IMR-90 (cell line): ENCODE data around the gene BCAS3. TPM values are rescaled to one million over a fixed set of nuclear protein-coding genes. Genes with fewer than 3 reads are reported as not detected.
A peak's percentile ranks its signal among the peaks of the same experiment; 100 is the strongest.

Source experiments
- ATAC-seq: fragments of 200-7000 bp; cut with Tn5 transposase; 2 replicates; pipeline ENCODE4 v1.9.1; 2020; ENCODE audit warnings: low read depth, mild to moderate bottlenecking, moderate library complexity
- BruUV-seq: library from RNA; stranded (reverse); fragments of 400-500 nt; replicated peaks from 2 replicates; lab custom pipeline; 2021; lab: Mats Ljungman, UMichigan
- CTCF ChIA-PET: fragments of 300-600 bp; formaldehyde crosslinking; extraction: SDS; loops from one replicate; lab custom pipeline; 2021; ENCODE audit warnings: antibody characterized with exemption; lab: Yijun Ruan, JAX
- POLR2A ChIA-PET: fragments of 300-600 bp; sonication (Branson Sonifier 250); formaldehyde crosslinking; loops from one replicate; lab custom pipeline; 2022; ENCODE audit warnings: antibody characterized with exemption; ENCODE audit not compliant: unreplicated experiment; lab: Charles Lee
- DNase-seq: peaks from one replicate; pipeline ENCODE4 v3.0.0; 2013
- H2AFZ ChIP-seq: replicated peaks from 2 replicates; pipeline ENCODE3; 2013; ENCODE audit warnings: low read length, mild to moderate bottlenecking; ENCODE audit not compliant: poor library complexity
- H2AK5ac ChIP-seq: 2 replicates; pipeline ENCODE4 v1.6.1; 2013; ENCODE audit warnings: low read depth, low read length, inconsistent platforms
- H2AK9ac ChIP-seq: replicated peaks from 2 replicates; pipeline ENCODE3; 2013; ENCODE audit warnings: mild to moderate bottlenecking, low read depth, low read length, moderate library complexity; ENCODE audit not compliant: poor library complexity
- H2BK120ac ChIP-seq: 2 replicates; pipeline ENCODE4 v1.6.1; 2013; ENCODE audit warnings: low read depth, low read length, inconsistent platforms
- H2BK15ac ChIP-seq: 3 replicates; pipeline ENCODE4 v1.6.1; 2013; ENCODE audit warnings: low read depth, low read length, inconsistent platforms
- H2BK20ac ChIP-seq: 2 replicates; pipeline ENCODE4 v1.6.1; 2013; ENCODE audit warnings: low read depth, mild to moderate bottlenecking, inconsistent platforms, low read length, moderate library complexity
- H2BK5ac ChIP-seq: 2 replicates; pipeline ENCODE4 v1.6.1; 2013; ENCODE audit warnings: mild to moderate bottlenecking, low read depth, low read length, inconsistent platforms; ENCODE audit not compliant: poor library complexity, severe bottlenecking
- H3K14ac ChIP-seq: replicated peaks from 2 replicates; pipeline ENCODE4 v1.6.1; 2013; ENCODE audit warnings: low read depth, low read length, inconsistent platforms
- H3K18ac ChIP-seq: 2 replicates; pipeline ENCODE4 v1.6.1; 2013; ENCODE audit warnings: low read depth, low read length, control low read depth
- H3K23ac ChIP-seq: 2 replicates; pipeline ENCODE4 v1.6.1; 2013; ENCODE audit warnings: low read depth, low read length, inconsistent platforms
- H3K27ac ChIP-seq: 2 replicates; pipeline ENCODE4 v1.5.1; 2013; ENCODE audit warnings: mild to moderate bottlenecking, control low read depth, low read length; ENCODE audit not compliant: insufficient read depth
- H3K27me3 ChIP-seq: 2 replicates; pipeline ENCODE4 v1.6.1; 2013; ENCODE audit warnings: low read length; ENCODE audit not compliant: control insufficient read depth, insufficient read depth
- H3K36me3 ChIP-seq: 2 replicates; pipeline ENCODE4 v1.6.1; 2013; ENCODE audit warnings: low read length, mixed read lengths; ENCODE audit not compliant: control insufficient read depth, insufficient read depth
- H3K4ac ChIP-seq: 2 replicates; pipeline ENCODE4 v1.6.1; 2013; ENCODE audit warnings: low read depth, low read length, inconsistent platforms
- H3K4me1 ChIP-seq: 2 replicates; pipeline ENCODE4 v1.6.1; 2013; ENCODE audit warnings: low read length, mixed read lengths; ENCODE audit not compliant: control insufficient read depth, insufficient read depth
- H3K4me2 ChIP-seq: 2 replicates; pipeline ENCODE4 v1.6.1; 2013; ENCODE audit warnings: low read depth, mild to moderate bottlenecking, control low read depth, low read length, moderate library complexity
- H3K4me3 ChIP-seq: 2 replicates; pipeline ENCODE4 v1.5.1; 2013; ENCODE audit warnings: low read depth, mild to moderate bottlenecking, control low read depth, low read length, moderate library complexity; ENCODE audit not compliant: insufficient read depth
- H3K56ac ChIP-seq: 2 replicates; pipeline ENCODE4 v1.6.1; 2013; ENCODE audit warnings: low read length, inconsistent platforms; ENCODE audit not compliant: insufficient read depth; ENCODE audit errors: extremely low read depth
- H3K79me1 ChIP-seq, 2 experiments: 2 replicates each; pipeline ENCODE4 v1.6.1; 2013; ENCODE audit warnings: low read length in 2 of 2, inconsistent platforms in 1 of 2, low read depth in 1 of 2
- H3K9ac ChIP-seq: 2 replicates; pipeline ENCODE4 v1.6.1; 2013; ENCODE audit warnings: low read depth, low read length, control low read depth
- H3K9me1 ChIP-seq: 2 replicates; pipeline ENCODE4 v1.6.1; 2013; ENCODE audit warnings: low read length, inconsistent platforms; ENCODE audit not compliant: insufficient read depth
- H3K9me3 ChIP-seq: 2 replicates; pipeline ENCODE4 v1.6.1; 2013; ENCODE audit warnings: low read length; ENCODE audit not compliant: control insufficient read depth, insufficient read depth
- H4K20me1 ChIP-seq: 2 replicates; pipeline ENCODE4 v1.6.1; 2013; ENCODE audit warnings: low read length, inconsistent platforms; ENCODE audit not compliant: insufficient read depth
- H4K5ac ChIP-seq: 2 replicates; pipeline ENCODE4 v1.6.1; 2013; ENCODE audit warnings: mild to moderate bottlenecking, low read depth, low read length, control low read depth
- H4K8ac ChIP-seq, 2 experiments: 2 replicates each; pipeline ENCODE4 v1.6.1; 2013; ENCODE audit warnings: low read depth in 2 of 2, low read length in 2 of 2, control low read depth in 1 of 2, inconsistent platforms in 1 of 2
- H4K91ac ChIP-seq: 2 replicates; pipeline ENCODE4 v1.6.1; 2013; ENCODE audit warnings: low read depth, low read length, inconsistent platforms; ENCODE audit not compliant: insufficient read depth
- BHLHE40 ChIP-seq: fragments of 150-350 bp; IDR thresholded peaks from 2 replicates; pipeline ENCODE4 v1.6.1; 2016; ENCODE audit warnings: mild to moderate bottlenecking, low read depth, low read length
- CHD1 ChIP-seq: IDR thresholded peaks from 2 replicates; pipeline ENCODE4 v1.6.1; 2012; ENCODE audit warnings: low read depth, low read length, improper control_type of control experiment
- MAFK ChIP-seq: IDR thresholded peaks from 2 replicates; pipeline ENCODE4 v1.6.1; 2012; ENCODE audit warnings: low read depth, low read length, improper control_type of control experiment
- MAZ ChIP-seq: IDR thresholded peaks from 2 replicates; pipeline ENCODE4 v1.6.1; 2012; ENCODE audit warnings: low read depth, mild to moderate bottlenecking, low read length, improper control_type of control experiment, moderate library complexity, borderline replicate concordance
- RAD21 ChIP-seq: IDR thresholded peaks from 2 replicates; pipeline ENCODE4 v1.6.1; 2012; ENCODE audit warnings: low read length, improper control_type of control experiment
- RCOR1 ChIP-seq: IDR thresholded peaks from 2 replicates; pipeline ENCODE4 v1.6.1; 2012; ENCODE audit warnings: mild to moderate bottlenecking, low read length, improper control_type of control experiment; ENCODE audit not compliant: insufficient replicate concordance
- SMC3 ChIP-seq: fragments of 150-350 bp; IDR thresholded peaks from 2 replicates; pipeline ENCODE4 v1.6.1; 2016; ENCODE audit warnings: low read depth, mild to moderate bottlenecking, antibody characterized with exemption, low read length, moderate library complexity
- WGBS, 2 experiments: methylation state at CpG; one replicate each; pipeline versions ENCODE4 v1.1.5 to v1.1.7; 2013; ENCODE audit warnings: missing lambda C conversion rate in 2 of 2; ENCODE audit not compliant: insufficient read length in 1 of 2; ENCODE audit errors: extremely low coverage in 2 of 2; 5-methylcytosine and 5-hydroxymethylcytosine counted together
- dilution Hi-C: fragments of 300-500 bp; cut with HindIII; formaldehyde crosslinking; loops from one replicate; pipeline ENCODE4 v1.14.3; 2018; ENCODE audit warnings: low sequenced_read_pairs; ENCODE audit not compliant: unreplicated experiment
- in situ Hi-C: fragments of 300-500 bp; cut with MboI; formaldehyde crosslinking; loops from 3 replicates; pipeline ENCODE4 v1.14.3; 2019; ENCODE audit warnings: low sequenced_read_pairs, inconsistent platforms, mixed read lengths
- intact Hi-C: fragments of 100-400 bp; cut with micrococcal nuclease; formaldehyde crosslinking; loops from 2 replicates; pipeline ENCODE4 v1.10.0; 2022
- polyA plus RNA-seq, 3 experiments: library from polyadenylated mRNA; depleted of rRNA; stranded (reverse); fragments of >200 nt; gene quantifications; 2 replicates each; pipeline ENCODE4 v1.2.3, GENCODE V29; 2012; ENCODE audit warnings: low replicate concordance in 1 of 3
- total RNA-seq: library from RNA; depleted of rRNA; stranded (reverse); fragments of >200 nt; gene quantifications from 2 replicates; pipeline ENCODE4 v1.2.3, GENCODE V29; 2012
- TF ChIP-seq, protein P1 (sequence below): fragments of 150-350 bp; IDR thresholded peaks from 2 replicates; pipeline ENCODE4 v1.6.1; 2017; ENCODE audit warnings: mild to moderate bottlenecking, antibody characterized with exemption, low read length, low read depth
- TF ChIP-seq, protein P2 (sequence below): conservative IDR thresholded peaks from 2 replicates; pipeline ENCODE4 v1.5.1; 2012; ENCODE audit warnings: mild to moderate bottlenecking, low read depth, low read length, improper control_type of control experiment
- TF ChIP-seq, protein P3 (sequence below): fragments of 150-350 bp; IDR thresholded peaks from 2 replicates; pipeline ENCODE4 v1.6.1; 2016; ENCODE audit warnings: low read depth, mild to moderate bottlenecking, low read length, moderate library complexity, borderline replicate concordance

Gene BCAS3
- total and polyA plus RNA-seq, 2 of the 4 experiments (the other 2 are of a cell fraction), result 6.3 to 27.1 TPM

DNA sequence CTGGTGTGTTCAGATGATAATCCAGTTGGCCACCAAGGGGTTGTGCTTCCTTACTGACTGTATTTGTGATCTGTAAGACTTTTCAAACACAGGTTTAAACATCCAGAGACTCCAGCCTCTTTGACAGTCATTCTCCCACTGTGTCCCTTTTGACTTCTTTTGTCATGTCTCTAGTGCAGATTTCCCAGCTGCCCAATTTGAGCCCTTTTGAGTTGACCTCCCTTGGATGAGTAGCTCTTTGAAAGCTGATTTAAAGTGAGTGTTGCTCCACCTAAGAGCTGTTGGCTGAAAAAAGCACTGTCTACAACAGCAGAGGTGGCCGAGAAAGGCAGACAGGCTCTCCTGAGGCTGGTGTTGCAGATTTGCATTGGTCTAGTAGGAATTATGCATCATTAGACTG is 533.6 kb downstream of the BCAS3 start:
- peaks cover 3 to 4% of the 10 kb centered on the region in 2 experiments; a peak in 1 of 4 replicates for H3K79me1 ChIP-seq
- no peaks in the 10 kb centered on the region for H4K20me1 ChIP-seq
- H2AFZ ChIP-seq, result no peak overlapping the region
- peak overlapping the region; percentile 3; the same call in 1 of the 2 replicates for H3K18ac ChIP-seq
- ATAC-seq (no peak), DNase-seq (no peak)
- no peak overlapping the region for H2AK9ac ChIP-seq
- no peak overlapping the region for H3K56ac ChIP-seq
- no peak overlapping the region; a peak in 1 of 4 replicates for H4K8ac ChIP-seq
- no TSS peak for BruUV-seq
- H3K9me1 ChIP-seq, result no peaks in the 10 kb centered on the region
- no peak overlapping the region for H3K27ac ChIP-seq
- no peak overlapping the region for H3K4me3 ChIP-seq
- peak overlapping the region; percentile 21; the same call in 1 of the 2 replicates for H4K91ac ChIP-seq
- no peaks in the 10 kb centered on the region for H3K36me3 ChIP-seq
- H2BK5ac ChIP-seq, result no peak overlapping the region
- peaks cover 8% of the 10 kb centered on the region for H3K4me1 ChIP-seq
- no peak for TF ChIP-seq CHD1
- TF ChIP-seq, protein P1, sequence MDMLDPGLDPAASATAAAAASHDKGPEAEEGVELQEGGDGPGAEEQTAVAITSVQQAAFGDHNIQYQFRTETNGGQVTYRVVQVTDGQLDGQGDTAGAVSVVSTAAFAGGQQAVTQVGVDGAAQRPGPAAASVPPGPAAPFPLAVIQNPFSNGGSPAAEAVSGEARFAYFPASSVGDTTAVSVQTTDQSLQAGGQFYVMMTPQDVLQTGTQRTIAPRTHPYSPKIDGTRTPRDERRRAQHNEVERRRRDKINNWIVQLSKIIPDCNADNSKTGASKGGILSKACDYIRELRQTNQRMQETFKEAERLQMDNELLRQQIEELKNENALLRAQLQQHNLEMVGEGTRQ, result no peak
- no peak for TF ChIP-seq RCOR1
- TF ChIP-seq, protein P2, sequence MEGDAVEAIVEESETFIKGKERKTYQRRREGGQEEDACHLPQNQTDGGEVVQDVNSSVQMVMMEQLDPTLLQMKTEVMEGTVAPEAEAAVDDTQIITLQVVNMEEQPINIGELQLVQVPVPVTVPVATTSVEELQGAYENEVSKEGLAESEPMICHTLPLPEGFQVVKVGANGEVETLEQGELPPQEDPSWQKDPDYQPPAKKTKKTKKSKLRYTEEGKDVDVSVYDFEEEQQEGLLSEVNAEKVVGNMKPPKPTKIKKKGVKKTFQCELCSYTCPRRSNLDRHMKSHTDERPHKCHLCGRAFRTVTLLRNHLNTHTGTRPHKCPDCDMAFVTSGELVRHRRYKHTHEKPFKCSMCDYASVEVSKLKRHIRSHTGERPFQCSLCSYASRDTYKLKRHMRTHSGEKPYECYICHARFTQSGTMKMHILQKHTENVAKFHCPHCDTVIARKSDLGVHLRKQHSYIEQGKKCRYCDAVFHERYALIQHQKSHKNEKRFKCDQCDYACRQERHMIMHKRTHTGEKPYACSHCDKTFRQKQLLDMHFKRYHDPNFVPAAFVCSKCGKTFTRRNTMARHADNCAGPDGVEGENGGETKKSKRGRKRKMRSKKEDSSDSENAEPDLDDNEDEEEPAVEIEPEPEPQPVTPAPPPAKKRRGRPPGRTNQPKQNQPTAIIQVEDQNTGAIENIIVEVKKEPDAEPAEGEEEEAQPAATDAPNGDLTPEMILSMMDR, result no peak
- TF ChIP-seq SMC3, result no peak
- TF ChIP-seq RAD21, result no peak
- no peak for TF ChIP-seq MAFK
- TF ChIP-seq BHLHE40, result no peak
- TF ChIP-seq, protein P3, sequence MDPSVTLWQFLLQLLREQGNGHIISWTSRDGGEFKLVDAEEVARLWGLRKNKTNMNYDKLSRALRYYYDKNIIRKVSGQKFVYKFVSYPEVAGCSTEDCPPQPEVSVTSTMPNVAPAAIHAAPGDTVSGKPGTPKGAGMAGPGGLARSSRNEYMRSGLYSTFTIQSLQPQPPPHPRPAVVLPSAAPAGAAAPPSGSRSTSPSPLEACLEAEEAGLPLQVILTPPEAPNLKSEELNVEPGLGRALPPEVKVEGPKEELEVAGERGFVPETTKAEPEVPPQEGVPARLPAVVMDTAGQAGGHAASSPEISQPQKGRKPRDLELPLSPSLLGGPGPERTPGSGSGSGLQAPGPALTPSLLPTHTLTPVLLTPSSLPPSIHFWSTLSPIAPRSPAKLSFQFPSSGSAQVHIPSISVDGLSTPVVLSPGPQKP, result no peak
- TF ChIP-seq MAZ, result no peak
- no CpG with 5 or more reads among the region's 1 CpG for WGBS, 2 experiments
- dilution Hi-C loops, result no loop called here
- H3K4me2 ChIP-seq, result no peak overlapping the region
- peak overlapping the region; percentile 49 for H3K14ac ChIP-seq
- ChIA-PET POLR2A (interaction anchor here (1.0 kb wide), 1 partner anchor 183 kb away, joined by 3 read pairs; no protein-coding TSS in a partner anchor), CTCF (interaction anchor here (0.7 kb wide), 1 partner anchor 90 kb away, joined by 6 read pairs; no protein-coding TSS in a partner anchor)
- no peak overlapping the region for H2BK120ac ChIP-seq
- intact Hi-C loops, result no loop called here
- H2AK5ac ChIP-seq, result peak overlapping the region; percentile 54
- peak overlapping the region; percentile 56; the same call in 2 of the 3 replicates for H2BK15ac ChIP-seq
- no peak overlapping the region for H3K9ac ChIP-seq
- peak overlapping the region; percentile 37; the same call in 1 of the 2 replicates for H4K5ac ChIP-seq
- H3K23ac ChIP-seq, result peak overlapping the region; percentile 45; the same call in 1 of the 2 replicates
- in situ Hi-C loops, result no loop called here
- peak overlapping the region; percentile 39; the same call in 1 of the 2 replicates for H3K4ac ChIP-seq
- no peak overlapping the region for H2BK20ac ChIP-seq
- H3K27me3 ChIP-seq, result no peaks in the 10 kb centered on the region
- no peaks in the 10 kb centered on the region for H3K9me3 ChIP-seq
